HG03196 (cell line): ENCODE data around the gene PPARD.
"Not testable (repeated sequence)": the region's sequence is repeated elsewhere in the genome, so short reads cannot be mapped to it uniquely, and the experiment has no call there.

Source experiments
- ATAC-seq: cut with Tn5 transposase; IDR thresholded peaks from one replicate; pipeline ENCODE4 v1.9.1; 2021; ENCODE audit not compliant: unreplicated experiment

Gene PPARD

GRCh38 chr6:35378261-35378660 is 35.9 kb downstream of the PPARD start:
- no peak for ATAC-seq

DNA sequence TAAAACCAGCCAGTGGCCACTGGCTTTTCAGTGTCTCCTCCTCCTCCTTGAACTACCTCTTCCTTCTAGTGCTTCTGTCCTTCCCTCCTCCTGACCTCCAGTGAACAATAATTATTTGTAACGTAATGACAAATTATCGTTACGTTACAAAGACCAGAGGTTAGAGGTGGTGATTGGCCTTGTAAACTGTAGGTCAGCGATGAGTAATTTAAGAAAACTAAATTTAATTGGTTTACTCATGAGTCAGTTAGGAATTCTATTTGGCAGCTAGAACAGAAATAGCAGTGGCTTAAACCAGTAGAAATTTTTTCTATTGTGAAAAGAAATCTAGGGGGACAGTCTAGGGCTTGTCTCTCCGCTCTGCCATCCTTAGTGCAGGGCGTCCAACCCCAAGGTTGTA is 38.8 kb downstream of the PPARD start:
- no peak for ATAC-seq

DNA sequence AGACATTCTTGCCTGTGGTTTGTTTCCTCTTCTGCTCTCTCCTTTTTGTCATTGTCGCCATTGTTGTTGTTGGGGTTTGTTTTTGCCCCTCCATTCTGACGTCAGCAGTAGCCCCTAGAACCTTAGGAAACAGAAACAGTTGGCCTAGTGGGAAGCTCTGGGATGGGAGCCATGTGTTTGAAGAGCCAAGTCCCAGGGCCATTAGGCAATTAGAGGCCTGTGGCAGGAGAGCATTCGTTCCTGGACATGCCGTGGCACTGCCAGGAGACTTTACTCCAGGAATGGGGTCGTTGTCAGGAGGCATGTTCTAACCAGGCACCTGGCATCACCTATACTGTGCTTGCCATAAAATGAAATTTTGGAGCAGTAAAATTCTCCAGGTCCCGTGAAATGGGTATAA is 39.7 kb downstream of the PPARD start:
- ATAC-seq, result no peak

GRCh38 chr6:35385457-35386202 is 43.3 kb downstream of the PPARD start:
- ATAC-seq, result no peak

DNA sequence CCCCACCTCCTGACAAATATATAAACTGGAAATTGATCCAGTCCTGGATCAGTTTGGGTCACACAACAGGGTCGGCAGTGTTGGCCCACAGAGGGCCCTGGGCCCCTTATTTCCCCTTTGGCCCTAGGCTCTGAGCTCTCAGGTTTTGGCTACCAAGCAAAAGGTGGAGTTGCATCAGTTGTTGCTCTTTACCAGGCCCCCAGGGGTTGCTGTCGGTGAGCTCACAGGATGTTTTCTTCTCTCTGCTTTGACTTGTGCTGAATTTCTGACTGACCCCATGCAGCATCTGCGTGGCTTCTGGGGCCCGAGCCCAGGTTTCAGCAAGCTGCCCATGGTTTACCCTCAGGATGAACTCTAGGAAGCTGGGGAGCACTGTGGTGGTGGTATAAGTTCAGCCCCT is 44.6 kb downstream of the PPARD start:
- no peak for ATAC-seq

DNA sequence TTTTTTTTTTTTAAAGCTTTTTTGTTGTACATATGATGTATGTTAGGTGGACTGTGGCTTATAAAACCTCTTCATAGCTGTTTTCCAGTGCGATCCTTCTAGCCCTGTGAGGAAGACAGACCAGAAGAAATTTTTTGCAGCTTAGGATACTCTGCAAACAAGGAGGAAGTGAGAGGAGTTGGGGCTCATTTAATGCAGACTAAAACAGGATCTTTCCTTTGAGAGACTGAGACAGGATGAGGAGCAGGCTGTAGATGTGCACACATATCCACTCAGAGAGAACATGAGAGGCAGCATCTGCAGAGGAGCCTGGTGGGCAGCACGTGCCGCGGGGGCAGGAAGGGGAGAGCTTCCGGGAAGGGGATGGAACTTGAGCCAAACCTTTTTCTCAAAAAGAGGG is 45.7 kb downstream of the PPARD start:
- no peak for ATAC-seq

GRCh38 chr6:35388772-35389352 is 46.5 kb downstream of the PPARD start:
- ATAC-seq, result no peak

GRCh38 chr6:35389386-35389785 is 47.0 kb downstream of the PPARD start:
- ATAC-seq, result not testable (repeated sequence)

- no peak for ATAC-seq
Observed at GRCh38 chr6:35391240-35391968, 49.0 kb downstream of the PPARD start.

DNA sequence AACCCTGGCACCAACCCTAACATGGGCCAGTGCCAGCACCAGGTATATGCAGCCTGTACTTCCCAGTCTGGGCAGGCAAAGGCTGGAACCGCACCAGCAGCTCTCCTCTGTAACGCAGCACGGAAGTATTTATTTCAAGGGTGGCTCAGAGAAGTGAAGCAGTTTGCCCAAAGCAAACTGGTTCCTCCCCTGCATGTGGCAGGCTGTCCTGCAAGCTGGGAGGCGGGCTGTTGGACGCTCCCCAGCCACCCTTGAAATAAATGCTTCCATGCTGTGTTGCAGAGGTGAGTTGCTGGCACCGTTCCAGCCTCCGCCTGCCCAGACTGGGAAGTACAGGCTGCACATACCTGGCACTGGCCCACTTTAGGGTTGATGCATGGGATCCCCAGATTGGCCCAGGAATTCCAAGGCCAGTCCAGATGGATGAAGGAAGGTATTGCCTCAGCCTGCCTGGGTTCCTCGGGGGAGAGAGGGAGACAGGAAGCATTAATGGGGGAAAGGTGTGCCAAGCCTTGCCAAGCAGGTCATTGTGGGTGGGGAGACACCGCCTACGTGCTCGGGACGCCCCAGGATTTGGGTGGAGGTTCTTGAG is 49.8 kb downstream of the PPARD start:
- no peak for ATAC-seq

DNA sequence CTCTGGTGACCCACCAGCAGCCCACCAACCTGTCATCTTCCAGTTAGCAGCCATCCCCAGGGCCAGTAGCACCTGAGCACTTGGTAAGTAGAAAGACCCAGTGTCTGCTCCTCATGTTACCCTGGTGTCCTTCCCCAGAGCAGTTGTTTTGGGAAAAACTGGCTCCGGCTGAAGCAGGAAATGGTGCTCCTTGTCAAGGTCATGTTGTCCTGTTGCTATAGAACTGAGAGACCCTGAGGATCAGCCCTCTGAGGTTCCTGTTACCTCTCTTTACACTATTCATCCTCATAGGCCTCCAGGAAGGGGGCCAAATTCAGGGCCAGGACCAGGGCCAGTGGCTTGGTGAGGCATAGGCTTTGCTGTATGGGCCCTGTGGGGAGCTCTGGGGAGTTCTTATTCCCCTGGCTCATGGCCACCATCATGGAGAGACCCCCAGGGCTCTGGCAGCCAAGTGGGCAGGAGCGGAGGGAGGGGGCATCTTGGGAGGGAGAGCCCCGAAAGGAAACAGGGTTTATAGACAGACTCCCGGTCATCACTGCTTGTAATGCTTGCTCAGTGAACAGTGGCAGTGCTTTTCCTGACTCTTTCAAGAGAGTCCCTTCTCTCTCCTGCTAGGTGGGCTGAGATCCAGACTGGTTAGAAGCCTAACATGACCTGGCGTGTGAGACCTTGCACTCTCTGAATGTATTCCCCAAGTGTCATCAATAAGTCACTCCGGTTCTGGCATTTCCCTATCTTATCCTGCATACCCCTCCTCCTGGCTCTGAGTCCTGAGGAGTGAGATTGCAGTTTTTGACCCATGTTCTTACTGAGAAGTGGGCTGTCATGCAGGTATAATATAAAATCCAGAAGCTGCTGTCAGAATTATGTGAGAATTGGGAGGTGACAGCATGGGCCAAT is 50.7 kb downstream of the PPARD start:
- no peak for ATAC-seq

DNA sequence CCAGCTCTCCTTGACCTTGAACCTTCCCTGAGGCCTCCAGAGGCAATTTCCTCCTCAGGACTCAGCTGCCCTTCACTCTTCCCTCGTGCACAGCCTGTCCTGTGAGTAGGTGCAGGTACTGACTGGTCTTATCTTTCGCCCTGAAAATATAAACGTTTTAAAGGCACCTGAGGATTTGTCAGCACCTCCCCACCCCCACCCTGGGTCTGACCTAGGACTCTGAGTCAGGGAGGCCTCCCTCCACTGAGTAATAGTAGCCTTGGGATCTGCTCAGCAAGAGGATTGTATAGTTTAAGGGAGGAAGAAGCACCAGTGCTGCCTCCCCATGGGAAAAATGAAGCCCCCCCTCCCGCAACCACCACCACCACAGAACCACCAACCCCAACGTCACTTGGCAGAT is 54.6 kb downstream of the PPARD start:
- ATAC-seq, result no peak

DNA sequence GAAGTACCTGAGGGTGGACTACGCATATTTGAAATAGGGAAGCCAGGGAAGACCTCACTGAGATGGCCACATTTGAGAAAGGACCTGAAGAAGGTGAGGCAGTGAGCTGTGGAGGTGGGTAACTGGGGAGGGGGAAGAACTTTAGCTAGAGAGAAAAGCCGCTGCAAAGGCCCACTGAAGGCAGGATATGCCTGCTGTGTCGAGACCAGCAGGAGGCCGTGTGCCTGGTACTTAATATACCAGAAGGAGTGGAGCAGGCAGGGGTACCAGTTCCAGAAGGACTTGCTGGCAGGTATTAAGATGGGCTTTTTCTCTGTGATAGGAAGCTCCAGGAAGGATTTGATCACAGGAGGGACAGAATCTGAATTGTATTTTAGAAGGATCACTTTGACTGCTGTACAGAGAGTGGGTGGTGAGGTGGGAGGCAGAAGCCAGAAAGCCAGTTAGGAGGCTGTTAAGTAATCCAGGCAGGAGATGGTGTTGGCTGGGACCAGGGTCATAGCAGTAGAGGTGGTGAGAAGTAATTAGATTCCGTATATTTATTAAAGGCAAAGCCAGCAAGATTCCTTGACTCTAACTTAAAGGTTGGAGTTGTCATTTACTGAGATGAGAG is 55.6 kb downstream of the PPARD start:
- ATAC-seq, result no peak

GRCh38 chr6:35398526-35398925 is 56.2 kb downstream of the PPARD start:
- ATAC-seq, result no peak

DNA sequence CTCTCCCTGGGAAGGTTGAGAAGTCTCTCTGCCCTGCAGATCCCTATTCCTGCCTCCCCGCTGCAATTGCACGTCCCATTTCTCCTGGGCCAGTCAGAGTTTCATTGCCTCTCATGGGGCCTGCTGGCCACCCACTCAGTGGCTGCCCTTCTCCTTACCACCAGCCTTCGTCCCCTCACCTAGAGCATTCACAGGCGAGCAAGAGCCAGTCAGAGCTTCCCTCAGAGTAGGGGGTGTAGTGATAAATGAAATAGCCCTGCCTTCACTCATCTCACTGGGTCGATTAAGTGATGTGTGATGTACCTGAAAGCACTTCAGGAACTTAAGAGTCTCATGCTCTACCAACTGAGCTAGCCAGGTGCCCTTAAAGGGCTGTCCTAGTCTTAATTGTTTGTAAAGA is 57.8 kb downstream of the PPARD start:
- no peak for ATAC-seq

- no peak for ATAC-seq
Observed at GRCh38 chr6:35400901-35401311, 58.5 kb downstream of the PPARD start.

DNA sequence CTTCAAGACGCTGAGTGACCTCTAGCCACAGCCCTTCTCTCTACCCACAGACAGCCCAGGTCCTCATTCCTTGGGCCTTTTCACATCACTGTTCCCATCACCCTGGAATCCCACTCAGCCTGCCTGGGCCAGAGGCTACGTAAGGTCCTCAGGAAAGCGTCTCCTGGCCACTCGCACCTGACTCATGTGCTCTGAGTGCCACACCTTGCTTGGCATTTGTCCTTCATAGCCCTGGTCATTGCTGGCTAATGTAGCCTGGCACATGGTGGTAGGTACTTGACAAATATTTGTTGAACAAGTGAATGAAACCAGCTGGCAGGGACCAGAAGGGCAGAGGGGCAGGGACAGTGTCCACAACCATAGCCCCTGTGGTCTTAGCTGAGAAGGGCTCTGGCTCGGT is 59.2 kb downstream of the PPARD start:
- no peak for ATAC-seq

DNA sequence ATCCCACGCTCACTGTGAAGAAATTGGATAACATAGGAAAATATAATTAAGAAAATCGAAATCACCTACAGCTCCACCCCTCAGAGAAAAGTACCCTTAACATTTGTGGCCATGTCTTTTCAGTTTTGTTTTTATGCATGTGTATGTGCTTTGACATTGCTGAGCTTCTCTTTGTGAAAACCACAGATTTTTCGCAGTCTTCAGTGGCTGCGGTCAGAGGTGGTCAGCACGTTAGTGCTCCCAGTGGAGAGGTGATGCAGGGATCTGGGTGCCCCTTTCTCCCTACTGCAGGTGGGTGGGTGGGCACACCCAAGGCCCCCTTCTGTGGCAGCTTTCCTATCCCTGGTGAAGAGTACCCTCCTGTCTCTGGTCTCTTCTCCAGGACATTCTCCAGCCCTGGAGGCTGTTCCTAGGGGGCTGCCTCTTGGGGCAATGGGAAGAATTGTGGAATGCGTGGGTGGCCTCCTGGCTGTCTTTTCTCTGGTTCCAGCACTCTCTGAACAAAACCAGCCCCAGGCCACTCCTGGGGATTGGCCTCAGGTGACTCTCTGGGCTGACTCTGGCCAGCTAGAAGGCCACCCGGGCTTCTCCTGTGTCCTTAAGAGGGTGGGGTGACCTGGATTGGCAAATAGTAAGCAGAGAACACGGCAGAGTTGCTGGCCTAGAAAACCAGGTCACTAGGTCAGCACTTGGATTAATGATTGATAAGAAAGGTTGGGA is 59.9 kb downstream of the PPARD start:
- ATAC-seq, result no peak

- no peak for ATAC-seq
Observed at GRCh38 chr6:35402856-35403191, 60.5 kb downstream of the PPARD start.
